ENCODE results near the gene OTOF. TPM values are rescaled to one million over a fixed set of nuclear protein-coding genes. Genes with fewer than 3 reads are reported as not detected.

OTOF gene
- total RNA-seq, 8 experiments from 2014 or later = 0.05 to 0.61 (median 0.31) TPM; not detected in 1

GRCh38 chr2:26448651-26449050 is 29.3 kb downstream of the OTOF start:
- Histone ChIP-seq H3K4me1 (replicated peaks in 1 of 2) (no peaks in the 10 kb centered on the region), H3K27ac (no peak overlapping the region), H3K4me3 (no peak overlapping the region)
- WGBS, 10 experiments = 67 to 100% (median 84%) methylated on average over 4 to 6 of the region's 9 CpGs; no CpG with 5 or more reads in 4 of the 10 experiments
- in situ Hi-C loops (cut with MboI; ENCODE audit: low pct_unique_long_range_greater_than_20kb in 2 of 9, low sequenced_read_pairs in 9 of 9, unreplicated experiment in 9 of 9) = no loop called here
- ATAC-seq (replicated peaks in 6 of 8) = no peak

GRCh38 chr2:26444236-26444635 is 33.7 kb downstream of the OTOF start:
- no peak for ATAC-seq (replicated peaks in 6 of 8)
- whole genome bisulfite sequencing, 10 experiments = 0 to 100% (median 87%) methylated on average over 1 to 5 of the region's 7 CpGs; no CpG with 5 or more reads in 2 of the 10 experiments
- Histone ChIP-seq H3K27ac (no peak overlapping the region), H3K4me3 (no peak overlapping the region), H3K4me1 (replicated peaks in 1 of 2) (no peaks in the 10 kb centered on the region)
- in situ Hi-C loops (cut with MboI; ENCODE audit: low pct_unique_long_range_greater_than_20kb in 2 of 9, low sequenced_read_pairs in 9 of 9, unreplicated experiment in 9 of 9) = no loop called here

GRCh38 chr2:26442707-26443106 is 35.2 kb downstream of the OTOF start:
- in situ Hi-C loops (cut with MboI; ENCODE audit: low pct_unique_long_range_greater_than_20kb in 2 of 9, low sequenced_read_pairs in 9 of 9, unreplicated experiment in 9 of 9) = no loop called here

GRCh38 chr2:26442301-26442700 is 35.6 kb downstream of the OTOF start:
- ATAC-seq (replicated peaks in 6 of 8) = no peak
- 38 to 100% (median 92%) methylated on average over 1 to 2 of the region's 2 CpGs; no CpG with 5 or more reads in 2 of the 10 experiments for WGBS, 10 experiments

More at GRCh38 chr2:26442707-26443106, 35.2 kb downstream of the OTOF start:
- Histone ChIP-seq H3K4me1 (replicated peaks in 1 of 2) (no peaks in the 10 kb centered on the region), H3K27ac (no peak overlapping the region), H3K4me3 (no peak overlapping the region)
- ATAC-seq (replicated peaks in 6 of 8) = no peak
- WGBS, 10 experiments = 0 to 100% (median 48%) methylated on average over 1 to 3 of the region's 3 CpGs; no CpG with 5 or more reads in 2 of the 10 experiments

DNA sequence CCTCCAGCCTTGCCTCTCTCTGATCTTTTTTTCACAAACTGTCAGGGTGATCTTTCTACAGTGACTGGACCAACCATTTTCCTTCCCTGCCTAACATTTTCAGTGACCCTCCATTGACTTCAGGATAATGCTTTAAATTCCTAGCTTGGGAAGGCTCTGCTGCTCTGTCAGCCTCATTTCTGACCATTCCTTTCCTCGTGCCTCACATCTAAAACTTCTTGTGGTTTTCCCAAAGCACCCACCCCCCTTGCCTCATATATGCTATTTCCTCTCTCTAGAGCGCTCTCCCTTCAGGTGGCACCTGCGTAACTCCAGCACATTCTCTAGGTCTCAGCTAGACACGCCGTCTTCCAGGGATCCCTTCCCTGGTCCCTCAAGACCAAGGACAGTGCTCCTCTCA is 39.0 kb downstream of the OTOF start:
- Histone ChIP-seq H3K4me3 (no peak overlapping the region), H3K27ac (no peak overlapping the region), H3K4me1 (replicated peaks in 1 of 2) (no peaks in the 10 kb centered on the region)
- ATAC-seq (replicated peaks in 6 of 8) = no peak
- in situ Hi-C loops (cut with MboI; ENCODE audit: low pct_unique_long_range_greater_than_20kb in 2 of 9, low sequenced_read_pairs in 9 of 9, unreplicated experiment in 9 of 9) = no loop called here
- WGBS, 10 experiments = 80 to 100% (median 88%) methylated on average over 2 to 5 of the region's 5 CpGs; no CpG with 5 or more reads in 3 of the 10 experiments

More at GRCh38 chr2:26442301-26442700, 35.6 kb downstream of the OTOF start:
- Histone ChIP-seq H3K4me3 (no peak overlapping the region), H3K27ac (no peak overlapping the region), H3K4me1 (replicated peaks in 1 of 2) (no peaks in the 10 kb centered on the region)
- in situ Hi-C loops (cut with MboI; ENCODE audit: low pct_unique_long_range_greater_than_20kb in 2 of 9, low sequenced_read_pairs in 9 of 9, unreplicated experiment in 9 of 9) = no loop called here

DNA sequence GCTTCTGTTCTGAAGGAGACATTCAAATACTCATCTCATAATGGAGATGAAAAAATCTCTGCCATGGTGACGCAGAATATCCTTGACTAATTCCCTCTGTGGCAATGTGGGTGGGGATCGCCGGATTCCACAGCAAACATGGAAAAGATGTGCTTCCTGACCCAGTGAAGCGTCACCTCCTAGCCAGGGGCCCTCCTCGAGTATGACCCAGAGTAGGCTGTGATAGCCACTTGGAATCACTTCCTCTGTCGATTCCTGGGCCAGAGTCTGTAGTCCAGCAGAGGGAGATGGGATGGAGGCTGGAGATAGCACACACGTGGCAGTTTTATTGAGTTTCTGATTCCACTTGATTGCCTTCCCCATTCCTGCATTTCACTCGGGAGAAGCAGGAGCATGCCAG is 39.4 kb downstream of the OTOF start:
- peak in 3 of 8 experiments; percentile 76 to 99 (median 98) for ATAC-seq (replicated peaks in 6 of 8)
- Histone ChIP-seq H3K4me1 (replicated peaks in 1 of 2) (no peaks in the 10 kb centered on the region), H3K4me3 (no peak overlapping the region), H3K27ac (no peak overlapping the region)
- 5 to 100% (median 73%) methylated on average over 3 to 6 of the region's 8 CpGs; no CpG with 5 or more reads in 2 of the 10 experiments for WGBS, 10 experiments
- in situ Hi-C loops (cut with MboI; ENCODE audit: low pct_unique_long_range_greater_than_20kb in 2 of 9, low sequenced_read_pairs in 9 of 9, unreplicated experiment in 9 of 9) = no loop called here

GRCh38 chr2:26435106-26435505 is 42.8 kb downstream of the OTOF start:
- in situ Hi-C loops (cut with MboI; ENCODE audit: low pct_unique_long_range_greater_than_20kb in 2 of 9, low sequenced_read_pairs in 9 of 9, unreplicated experiment in 9 of 9) = no loop called here
- Histone ChIP-seq H3K4me1 (replicated peaks in 1 of 2) (no peaks in the 10 kb centered on the region), H3K4me3 (no peak overlapping the region), H3K27ac (no peak overlapping the region)
- WGBS, 10 experiments = 50 to 100% (median 74%) methylated on average over 1 to 2 of the region's 2 CpGs; no CpG with 5 or more reads in 4 of the 10 experiments
- ATAC-seq (replicated peaks in 6 of 8) = no peak

DNA sequence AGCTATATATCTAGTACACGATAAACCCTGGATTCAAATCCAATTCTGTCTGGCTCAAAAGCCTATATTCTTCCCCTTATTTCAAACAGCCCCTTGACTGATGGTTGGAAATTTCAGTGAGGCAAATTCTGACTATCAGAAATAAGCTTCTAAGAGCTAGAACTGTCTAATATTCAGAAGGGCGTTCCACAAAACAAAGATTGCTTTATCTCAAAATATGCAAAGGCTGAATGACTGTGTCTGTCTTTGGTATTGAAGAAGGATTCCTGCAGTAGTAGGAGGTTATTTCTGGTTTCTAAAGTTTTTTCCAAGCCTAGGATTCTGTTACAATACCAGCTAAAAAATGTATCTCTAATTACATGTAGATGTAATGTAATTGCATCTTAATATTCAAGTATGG is 45.1 kb downstream of the OTOF start:
- H3K27ac ChIP-seq = no peak overlapping the region
- ATAC-seq (replicated peaks in 6 of 8) = peak in 2 of 8 experiments; percentile 69 to 75

GRCh38 chr2:26432363-26432762 is 45.6 kb downstream of the OTOF start:
- Histone ChIP-seq H3K27ac (no peak overlapping the region), H3K4me1 (replicated peaks in 1 of 2) (no peaks in the 10 kb centered on the region), H3K4me3 (no peak overlapping the region)
- in situ Hi-C loops (cut with MboI; ENCODE audit: low pct_unique_long_range_greater_than_20kb in 2 of 9, low sequenced_read_pairs in 9 of 9, unreplicated experiment in 9 of 9) = no loop called here
- peak in 1 of 8 experiments; percentile 20 for ATAC-seq (replicated peaks in 6 of 8)

More for the DNA sequence above, 45.1 kb downstream of the OTOF start:
- no peaks in the 10 kb centered on the region for H3K4me1 ChIP-seq (replicated peaks in 1 of 2)
- 0 to 70% (median 52%) methylated on average over 1 to 2 of the region's 2 CpGs; no CpG with 5 or more reads in 2 of the 10 experiments for WGBS, 10 experiments
- in situ Hi-C loops (cut with MboI; ENCODE audit: low pct_unique_long_range_greater_than_20kb in 2 of 9, low sequenced_read_pairs in 9 of 9, unreplicated experiment in 9 of 9) = no loop called here
- no peak overlapping the region for H3K4me3 ChIP-seq

GRCh38 chr2:26430826-26431225 is 47.1 kb downstream of the OTOF start:
- in situ Hi-C loops (cut with MboI; ENCODE audit: low pct_unique_long_range_greater_than_20kb in 2 of 9, low sequenced_read_pairs in 9 of 9, unreplicated experiment in 9 of 9) = no loop called here
- H3K27ac ChIP-seq = no peak overlapping the region
- H3K4me1 ChIP-seq (replicated peaks in 1 of 2) = no peaks in the 10 kb centered on the region
- no peak for ATAC-seq (replicated peaks in 6 of 8)
- 0 to 100% (median 80%) methylated on average over 1 to 4 of the region's 7 CpGs; no CpG with 5 or more reads in 1 of the 10 experiments for WGBS, 10 experiments
- H3K4me3 ChIP-seq = no peak overlapping the region

- Histone ChIP-seq H3K27ac (no peak overlapping the region), H3K4me3 (no peak overlapping the region), H3K4me1 (replicated peaks in 1 of 2) (no peaks in the 10 kb centered on the region)
- in situ Hi-C loops (cut with MboI; ENCODE audit: low pct_unique_long_range_greater_than_20kb in 2 of 9, low sequenced_read_pairs in 9 of 9, unreplicated experiment in 9 of 9) = no loop called here
- ATAC-seq (replicated peaks in 6 of 8) = peak; percentile 28 to 99 (median 50)
- 0 to 84% (median 58%) methylated on average over 1 to 7 of the region's 8 CpGs for WGBS, 10 experiments
Measured at GRCh38 chr2:26429779-26430578, 47.9 kb downstream of the OTOF start.

DNA sequence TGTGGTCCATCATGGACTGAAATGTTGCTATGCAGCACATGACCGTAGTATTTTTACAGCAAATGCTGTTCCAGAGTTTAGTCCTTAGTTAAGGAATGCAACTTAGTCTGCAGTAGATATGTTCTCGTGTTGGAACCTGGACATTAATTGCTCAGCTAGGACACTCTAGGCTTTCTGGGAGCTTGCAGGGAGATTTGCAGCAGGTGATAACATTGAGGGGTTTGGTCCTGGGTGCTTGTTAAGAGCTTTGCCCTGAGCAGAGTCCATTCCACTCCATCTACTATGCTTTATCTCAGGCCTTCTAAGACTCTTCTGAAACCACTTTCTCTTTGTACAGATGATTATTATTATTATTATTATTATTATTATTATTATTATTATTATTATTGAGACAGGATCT is 49.1 kb downstream of the OTOF start:
- in situ Hi-C loops (cut with MboI; ENCODE audit: low pct_unique_long_range_greater_than_20kb in 2 of 9, low sequenced_read_pairs in 9 of 9, unreplicated experiment in 9 of 9) = no loop called here
- ATAC-seq (replicated peaks in 6 of 8) = no peak
- 44 to 100% (median 96%) methylated on average over 1 to 2 of the region's 2 CpGs; no CpG with 5 or more reads in 4 of the 10 experiments for WGBS, 10 experiments
- H3K4me3 ChIP-seq = no peak overlapping the region
- no peak overlapping the region for H3K27ac ChIP-seq
- no peaks in the 10 kb centered on the region for H3K4me1 ChIP-seq (replicated peaks in 1 of 2)

DNA sequence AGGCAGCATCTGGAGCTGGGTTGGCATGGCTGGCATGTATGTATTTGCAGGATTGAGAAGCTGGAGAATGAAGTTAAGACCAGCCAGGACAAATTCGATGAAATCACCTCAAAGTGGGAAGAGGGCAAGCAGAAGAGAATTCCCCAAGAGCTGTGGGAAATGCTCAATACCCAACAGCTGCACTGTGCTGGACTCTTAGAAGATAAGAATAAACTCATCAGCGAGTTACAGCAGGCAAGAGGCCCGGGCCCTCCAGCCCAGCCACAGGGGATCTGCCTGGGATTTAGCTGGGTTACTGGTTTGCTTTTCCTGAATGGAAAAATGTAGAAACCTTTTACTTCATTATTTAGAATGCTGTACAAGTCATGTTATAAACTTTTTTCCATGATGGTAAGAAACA is 53.7 kb downstream of the OTOF start:
- WGBS, 10 experiments = 33 to 90% (median 83%) methylated on average over 1 to 3 of the region's 3 CpGs; no CpG with 5 or more reads in 5 of the 10 experiments
- no peak for ATAC-seq (replicated peaks in 6 of 8)
- in situ Hi-C loops (cut with MboI; ENCODE audit: low pct_unique_long_range_greater_than_20kb in 2 of 9, low sequenced_read_pairs in 9 of 9, unreplicated experiment in 9 of 9) = no loop called here
- Histone ChIP-seq H3K4me3 (no peak overlapping the region), H3K27ac (no peak overlapping the region), H3K4me1 (replicated peaks in 1 of 2) (peaks cover 2 to 3% of the 10 kb centered on the region in 2 donors)
